ENCODE measurements around the gene SDC4.

GRCh38 chr20:45307076-45307640, 41.1 kb downstream of the SDC4 start:
- no peak for TF ChIP-seq CTCF (conservative IDR thresholded peaks at IDR 0.05; ENCODE audit: low read length)
- no peak for TF ChIP-seq EZH2phosphoT487 (IDR thresholded peaks at IDR 0.05; ENCODE audit: borderline replicate concordance)

Data from Loucy (cell line).